Mucosa of descending colon (tissue), 3 donors: ENCODE results near the gene RAD51B. TPM values are rescaled to one million over a fixed set of nuclear protein-coding genes. Genes with fewer than 3 reads are reported as not detected.

Source experiments
- ATAC-seq: fragments of 200-7000 bp; cut with Tn5 transposase; one replicate; pipeline ENCODE4 v1.9.1; 2020; ENCODE audit warnings: mild to moderate bottlenecking, moderate library complexity
- DNase-seq, 3 donors: peaks; one replicate each; pipeline ENCODE4 v3.0.0-alpha.2; 2020
- H3K36me3 ChIP-seq: fragments of 200-600 bp; one replicate; pipeline ENCODE4 v1.8.0; 2021; ENCODE audit warnings: low read depth, mild to moderate bottlenecking
- H3K4me1 ChIP-seq: fragments of 200-600 bp; one replicate; pipeline ENCODE4 v1.8.0; 2021; ENCODE audit warnings: low read depth, mild to moderate bottlenecking
- H3K4me3 ChIP-seq: fragments of 200-600 bp; one replicate; pipeline ENCODE4 v1.8.0; 2021; ENCODE audit warnings: mild to moderate bottlenecking
- H3K9me3 ChIP-seq: fragments of 200-600 bp; one replicate; pipeline ENCODE4 v1.8.0; 2021; ENCODE audit warnings: mild to moderate bottlenecking
- CTCF ChIP-seq: fragments of 200-600 bp; IDR thresholded peaks from one replicate; pipeline ENCODE4 v1.8.0; 2022; ENCODE audit warnings: antibody characterized with exemption, mild to moderate bottlenecking
- intact Hi-C, 2 donors: fragments of 100-400 bp; cut with DNase I in 1 of 2; cut with micrococcal nuclease in 1 of 2; formaldehyde crosslinking; loops; one replicate each; pipeline versions ENCODE4 v1.11.0 to v1.11.1; 2022; cut with DNase I, micrococcal nuclease
- total RNA-seq, 3 donors: library from RNA; stranded (reverse); fragmentation: NEBNext Ultra II Directional in 2 of 3; extraction: Animal tissue kit (Norgen Biotek cat#: 25700) in 2 of 3; gene quantifications; one replicate each; pipeline versions ENCODE4 v1.2.1 to v1.2.4, GENCODE V29; 2021 to 2023
- donor health status: DM: no; HTN: no; CAD: no; lungs with moderate emphysema.
- donor health status: DM: no; HTN: no; CAD: no.
- donor health status: DM: no; HTN: yes; CAD: no.

The RAD51B gene
- total RNA-seq, 3 donors from 2014 or later: 15.8 to 23.3 (median 20.9) TPM

DNA sequence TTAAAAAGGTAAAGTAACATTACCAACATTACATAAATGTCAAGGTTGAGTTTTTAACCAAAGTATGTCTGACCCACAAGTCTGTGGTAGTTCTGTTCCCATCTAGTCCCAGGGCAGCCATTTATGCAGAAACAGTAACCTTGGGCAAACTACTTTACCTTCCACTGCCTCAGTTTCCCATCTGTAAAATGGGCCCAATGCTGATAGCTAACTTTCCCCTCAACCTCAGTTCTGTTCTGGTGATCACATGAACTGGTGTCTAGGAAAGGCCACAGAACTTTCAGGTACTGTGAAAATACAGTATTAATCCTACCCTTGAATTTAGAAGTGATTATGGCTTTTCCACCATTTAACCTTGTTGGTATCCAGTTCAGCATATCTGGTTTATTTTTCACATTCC, 859.7 kb downstream of the RAD51B start:
- DNase-seq (no peak), ATAC-seq (no peak)
- Histone ChIP-seq H3K36me3 (no peaks in the 10 kb centered on the region), H3K9me3 (no peaks in the 10 kb centered on the region), H3K4me1 (peaks cover 8% of the 10 kb centered on the region), H3K4me3 (no peak overlapping the region)
- intact Hi-C loops: no loop called here
- no peak for TF ChIP-seq CTCF

GRCh38 chr14:68679746-68680467, 860.3 kb downstream of the RAD51B start:
- no peak for DNase-seq
- Histone ChIP-seq H3K9me3 (no peaks in the 10 kb centered on the region), H3K4me3 (no peak overlapping the region), H3K36me3 (no peaks in the 10 kb centered on the region), H3K4me1 (peaks cover 8% of the 10 kb centered on the region)
- TF ChIP-seq CTCF: no peak
- intact Hi-C loops: no loop called here
- ATAC-seq: no peak

- Histone ChIP-seq H3K9me3 (no peaks in the 10 kb centered on the region), H3K36me3 (no peaks in the 10 kb centered on the region), H3K4me3 (no peak overlapping the region), H3K4me1 (peaks cover 8% of the 10 kb centered on the region)
- DNase-seq (no peak), ATAC-seq (no peak)
- no peak for TF ChIP-seq CTCF
- intact Hi-C loops: no loop called here
Measured at GRCh38 chr14:68680541-68681051, 861.0 kb downstream of the RAD51B start.

- peaks cover 8% of the 10 kb centered on the region for H3K4me1 ChIP-seq
- intact Hi-C loops: no loop called here
- ATAC-seq (no peak), DNase-seq (no peak)
- TF ChIP-seq CTCF: no peak
- H3K36me3 ChIP-seq: no peaks in the 10 kb centered on the region
- no peaks in the 10 kb centered on the region for H3K9me3 ChIP-seq
- H3K4me3 ChIP-seq: no peak overlapping the region
Measured at GRCh38 chr14:68681256-68682011, 861.9 kb downstream of the RAD51B start.

DNA sequence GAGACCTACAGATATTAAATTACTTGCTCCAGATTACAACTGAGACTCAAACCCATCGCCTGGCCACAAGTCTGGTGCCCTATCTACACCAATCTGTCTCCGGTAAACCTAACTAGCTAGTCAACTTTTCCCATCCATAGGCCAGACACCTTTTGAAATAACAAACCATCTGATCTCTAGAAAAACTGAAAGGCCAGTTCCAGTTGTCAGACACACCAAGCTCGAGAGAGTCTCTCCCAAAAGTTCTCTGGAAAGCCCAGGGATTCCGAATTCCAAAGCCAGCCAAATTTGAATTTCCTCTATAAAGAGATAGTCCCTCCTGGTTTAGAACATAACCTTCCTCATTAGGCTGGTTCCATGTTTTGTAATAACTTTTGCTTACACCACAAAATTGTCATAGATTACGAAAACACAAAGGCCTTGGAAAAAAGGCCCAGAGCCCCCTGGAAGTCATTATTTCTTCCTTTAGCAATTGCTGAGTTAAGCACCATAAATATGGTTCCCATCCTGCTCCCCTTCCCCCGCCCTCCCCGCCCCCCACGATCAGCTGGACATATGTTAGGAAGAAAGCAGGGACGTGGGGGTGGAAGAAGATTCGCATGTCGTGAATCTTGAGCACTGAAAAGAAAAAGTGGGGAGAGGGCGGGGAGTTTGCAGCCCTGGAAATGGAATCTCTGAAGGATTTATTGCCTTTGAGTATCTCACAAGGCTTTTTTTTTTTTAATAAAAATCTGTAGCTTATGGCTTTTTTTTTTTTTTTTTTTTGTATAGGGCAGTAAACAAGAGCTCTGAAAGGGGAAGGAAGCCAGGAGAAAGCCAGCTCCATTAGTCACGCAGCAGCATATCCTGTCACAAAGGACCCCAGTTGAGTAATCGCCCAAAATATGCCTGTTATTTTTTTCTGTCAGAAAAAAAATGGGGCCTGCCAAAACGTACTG, 862.9 kb downstream of the RAD51B start:
- H3K9me3 ChIP-seq: no peaks in the 10 kb centered on the region
- intact Hi-C loops: no loop called here
- H3K4me3 ChIP-seq: no peak overlapping the region
- H3K4me1 ChIP-seq: peaks cover 8% of the 10 kb centered on the region
- TF ChIP-seq CTCF: no peak
- peak in 1 of 3 donors; percentile 49 for DNase-seq
- peak; percentile 57 for ATAC-seq
- H3K36me3 ChIP-seq: no peaks in the 10 kb centered on the region
